Natural killer cell (primary cell): ENCODE data around the gene CCDC179. TPM values are rescaled to one million over a fixed set of nuclear protein-coding genes. Genes with fewer than 3 reads are reported as not detected.

Experiments
- ATAC-seq, 3 donors: fragments of 150-1000 bp in 2 of 3; fragments of 200-7000 bp in 1 of 3; cut with Tn5 transposase; 1 replicate in 1 of 3; 2 replicates in 2 of 3; pipeline ENCODE4 v1.10.0; 2021; ENCODE audit warnings: mild to moderate bottlenecking in 2 of 3, moderate library complexity in 2 of 3
- DNase-seq, 2 donors: peaks; one replicate each; pipeline versions ENCODE4 v3.0.0 to v3.0.0-alpha.2; 2013 to 2021; ENCODE audit warnings: mixed read lengths in 1 of 2
- H3K27ac ChIP-seq: one replicate; pipeline ENCODE4 v1.5.1; 2013; ENCODE audit warnings: mild to moderate bottlenecking, low read length
- H3K27me3 ChIP-seq: one replicate; pipeline ENCODE4 v1.6.1; 2013; ENCODE audit warnings: low read length; ENCODE audit not compliant: control insufficient read depth, insufficient read depth
- H3K36me3 ChIP-seq: one replicate; pipeline ENCODE4 v1.6.1; 2013; ENCODE audit warnings: low read length; ENCODE audit not compliant: control insufficient read depth, insufficient read depth
- H3K4me1 ChIP-seq: one replicate; pipeline ENCODE4 v1.6.1; 2013; ENCODE audit warnings: low read length; ENCODE audit not compliant: control insufficient read depth, insufficient read depth
- H3K4me3 ChIP-seq: one replicate; pipeline ENCODE4 v1.5.1; 2013; ENCODE audit warnings: low read length
- H3K9me3 ChIP-seq: one replicate; pipeline ENCODE4 v1.6.1; 2013; ENCODE audit warnings: low read length; ENCODE audit not compliant: control insufficient read depth, insufficient read depth
- H3K27ac Mint-ChIP-seq, 2 donors: one replicate each; pipeline ENCODE4 v1.8.0; 2022; ENCODE audit warnings: mild to moderate bottlenecking in 2 of 2, mixed read lengths in 2 of 2, moderate library complexity in 1 of 2
- H3K27me3 Mint-ChIP-seq, 2 donors: one replicate each; pipeline ENCODE4 v1.8.0; 2022; ENCODE audit warnings: low read depth in 2 of 2, mixed read lengths in 2 of 2
- H3K36me3 Mint-ChIP-seq: one replicate; pipeline ENCODE4 v1.8.0; 2022; ENCODE audit warnings: mixed read lengths
- H3K4me1 Mint-ChIP-seq, 2 donors: one replicate each; pipeline ENCODE4 v1.8.0; 2022; ENCODE audit warnings: mixed read lengths in 2 of 2
- H3K4me3 Mint-ChIP-seq: one replicate; pipeline ENCODE4 v1.8.0; 2022; ENCODE audit warnings: mild to moderate bottlenecking, moderate library complexity, mixed read lengths
- H3K9me3 Mint-ChIP-seq, 2 donors: one replicate each; pipeline ENCODE4 v1.8.0; 2022; ENCODE audit warnings: mixed read lengths in 2 of 2
- WGBS: methylation state at CpG from one replicate; pipeline ENCODE4 v1.1.7; 2013; ENCODE audit warnings: missing lambda C conversion rate; ENCODE audit not compliant: insufficient coverage; 5-methylcytosine and 5-hydroxymethylcytosine counted together
- intact Hi-C: fragments of 100-400 bp; cut with micrococcal nuclease; formaldehyde crosslinking; loops from one replicate; pipeline ENCODE4 v1.14.2; 2022
- total RNA-seq, 4 donors: library from RNA; stranded (reverse); fragments of 120-200 nt in 1 of 4; gene quantifications; one replicate each; pipeline versions ENCODE4 v1.2.3 to v1.2.4, GENCODE V29; 2013 to 2022
- TF ChIP-seq, protein P1 (sequence below): fragments of 200-600 bp; IDR thresholded peaks from one replicate; pipeline ENCODE4 v1.8.0; 2022; ENCODE audit warnings: antibody characterized with exemption

The CCDC179 gene
- total RNA-seq, 3 donors from 2014 or later (not counting 1 experiment from before 2014, with no cell fraction given): not detected

DNA sequence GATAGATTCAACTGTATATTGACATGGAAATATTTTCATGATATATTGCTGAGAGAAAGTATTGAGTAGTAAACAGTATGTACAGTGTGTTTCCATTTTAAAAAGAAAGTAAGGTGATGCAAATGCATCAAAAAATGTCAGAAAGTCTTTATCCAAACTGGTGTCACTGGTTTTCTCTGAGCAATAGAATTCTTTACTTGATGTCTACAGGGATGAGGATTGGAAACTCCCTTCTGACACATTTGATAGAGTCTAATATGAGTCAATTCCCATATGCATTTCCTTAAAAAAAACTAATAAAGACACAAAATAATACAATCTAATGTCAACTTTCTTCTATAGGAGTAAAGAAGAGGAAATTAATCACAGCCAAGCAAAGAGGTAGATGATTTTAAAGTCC lies 18.3 kb upstream of the CCDC179 start:
- intact Hi-C loops: no loop called here
- H3K9me3 Mint-ChIP-seq: no peaks in the 10 kb centered on the region
- H3K4me1 Mint-ChIP-seq: no peaks in the 10 kb centered on the region
- no peaks in the 10 kb centered on the region for H3K27me3 Mint-ChIP-seq
- no peak for ATAC-seq
- Histone ChIP-seq H3K27me3 (no peaks in the 10 kb centered on the region), H3K36me3 (no peaks in the 10 kb centered on the region), H3K9me3 (no peaks in the 10 kb centered on the region), H3K4me1 (no peaks in the 10 kb centered on the region), H3K27ac (no peak overlapping the region), H3K4me3 (no peak overlapping the region)
- no peak overlapping the region for H3K27ac Mint-ChIP-seq
- no peaks in the 10 kb centered on the region for H3K36me3 Mint-ChIP-seq
- DNase-seq: no peak
- TF ChIP-seq, protein P1, sequence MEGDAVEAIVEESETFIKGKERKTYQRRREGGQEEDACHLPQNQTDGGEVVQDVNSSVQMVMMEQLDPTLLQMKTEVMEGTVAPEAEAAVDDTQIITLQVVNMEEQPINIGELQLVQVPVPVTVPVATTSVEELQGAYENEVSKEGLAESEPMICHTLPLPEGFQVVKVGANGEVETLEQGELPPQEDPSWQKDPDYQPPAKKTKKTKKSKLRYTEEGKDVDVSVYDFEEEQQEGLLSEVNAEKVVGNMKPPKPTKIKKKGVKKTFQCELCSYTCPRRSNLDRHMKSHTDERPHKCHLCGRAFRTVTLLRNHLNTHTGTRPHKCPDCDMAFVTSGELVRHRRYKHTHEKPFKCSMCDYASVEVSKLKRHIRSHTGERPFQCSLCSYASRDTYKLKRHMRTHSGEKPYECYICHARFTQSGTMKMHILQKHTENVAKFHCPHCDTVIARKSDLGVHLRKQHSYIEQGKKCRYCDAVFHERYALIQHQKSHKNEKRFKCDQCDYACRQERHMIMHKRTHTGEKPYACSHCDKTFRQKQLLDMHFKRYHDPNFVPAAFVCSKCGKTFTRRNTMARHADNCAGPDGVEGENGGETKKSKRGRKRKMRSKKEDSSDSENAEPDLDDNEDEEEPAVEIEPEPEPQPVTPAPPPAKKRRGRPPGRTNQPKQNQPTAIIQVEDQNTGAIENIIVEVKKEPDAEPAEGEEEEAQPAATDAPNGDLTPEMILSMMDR: no peak
- H3K4me3 Mint-ChIP-seq: no peak overlapping the region

DNA sequence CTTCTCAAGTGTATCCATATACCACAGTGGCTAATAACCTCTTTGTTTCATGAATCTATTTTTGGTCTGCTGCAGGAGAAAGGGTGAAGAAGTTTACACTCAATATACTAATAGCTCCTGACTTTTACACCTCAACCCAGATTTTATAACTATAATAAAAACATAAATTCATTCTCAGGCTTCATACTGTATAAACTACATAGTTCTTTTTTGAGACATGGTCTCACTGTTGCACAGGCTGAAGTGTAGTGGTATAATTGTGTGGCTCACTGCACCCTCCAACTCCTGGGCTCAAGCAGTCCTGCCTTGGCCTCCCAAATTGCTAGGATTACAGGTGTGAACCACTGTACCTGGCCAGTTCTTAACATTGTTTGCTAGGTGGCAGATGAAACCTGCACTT lies 17.8 kb upstream of the CCDC179 start:
- H3K27me3 Mint-ChIP-seq: no peaks in the 10 kb centered on the region
- no peak overlapping the region for H3K27ac Mint-ChIP-seq
- H3K4me1 ChIP-seq: no peaks in the 10 kb centered on the region
- no peaks in the 10 kb centered on the region for H3K36me3 Mint-ChIP-seq
- H3K9me3 ChIP-seq: no peaks in the 10 kb centered on the region
- TF ChIP-seq, protein P1: no peak
- H3K4me3 ChIP-seq: no peak overlapping the region
- DNase-seq (no peak), ATAC-seq (no peak)
- no peaks in the 10 kb centered on the region for H3K9me3 Mint-ChIP-seq
- H3K36me3 ChIP-seq: no peaks in the 10 kb centered on the region
- H3K4me3 Mint-ChIP-seq: no peak overlapping the region
- H3K27ac ChIP-seq: no peak overlapping the region
- intact Hi-C loops: no loop called here
- H3K27me3 ChIP-seq: no peaks in the 10 kb centered on the region
- H3K4me1 Mint-ChIP-seq: no peaks in the 10 kb centered on the region

DNA sequence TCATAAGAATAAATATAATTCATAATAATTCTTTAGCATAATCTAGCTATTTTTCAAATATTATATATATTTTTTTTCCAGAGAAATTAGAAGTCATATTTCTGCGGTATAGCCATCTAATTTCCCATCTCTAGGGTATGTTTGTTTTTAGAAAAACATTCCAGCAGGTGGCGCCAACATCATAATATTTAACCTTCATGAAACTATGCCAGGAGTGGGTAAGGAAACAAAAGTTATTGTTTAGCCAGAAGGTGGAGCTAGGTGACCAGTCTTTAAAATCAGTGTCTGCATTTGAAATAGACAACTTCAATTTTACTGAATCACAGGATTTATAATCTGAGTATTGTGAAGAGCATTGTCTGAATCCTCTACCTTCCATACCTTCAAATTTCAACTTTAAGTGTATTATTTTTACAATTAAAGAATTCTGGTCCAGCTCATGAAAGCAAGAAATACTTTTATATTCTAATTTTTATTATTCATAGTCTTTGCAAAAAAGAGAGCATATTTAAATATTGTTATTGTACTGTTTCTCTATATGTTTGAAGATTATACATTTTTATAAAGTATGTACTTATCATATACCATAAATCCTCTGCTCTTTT lies 15.7 kb upstream of the CCDC179 start:
- ATAC-seq: peak; percentile 82 to 100 (median 96)
- TF ChIP-seq, protein P1: peak; percentile 88
- WGBS: no CpG with 5 or more reads among the region's 2 CpGs
- Histone ChIP-seq H3K4me3 (no peak overlapping the region), H3K36me3 (no peaks in the 10 kb centered on the region), H3K27me3 (no peaks in the 10 kb centered on the region), H3K9me3 (no peaks in the 10 kb centered on the region), H3K27ac (no peak overlapping the region), H3K4me1 (no peaks in the 10 kb centered on the region)
- peak; percentile 26 to 81 for DNase-seq
- no peaks in the 10 kb centered on the region for H3K4me1 Mint-ChIP-seq
- H3K9me3 Mint-ChIP-seq: no peaks in the 10 kb centered on the region
- H3K27ac Mint-ChIP-seq: no peak overlapping the region
- no peak overlapping the region for H3K4me3 Mint-ChIP-seq
- no peaks in the 10 kb centered on the region for H3K27me3 Mint-ChIP-seq
- intact Hi-C loops: loop anchor here (2.0 kb wide), 1 partner anchor 1511 kb away; no protein-coding TSS in a partner anchor
- no peaks in the 10 kb centered on the region for H3K36me3 Mint-ChIP-seq

DNA sequence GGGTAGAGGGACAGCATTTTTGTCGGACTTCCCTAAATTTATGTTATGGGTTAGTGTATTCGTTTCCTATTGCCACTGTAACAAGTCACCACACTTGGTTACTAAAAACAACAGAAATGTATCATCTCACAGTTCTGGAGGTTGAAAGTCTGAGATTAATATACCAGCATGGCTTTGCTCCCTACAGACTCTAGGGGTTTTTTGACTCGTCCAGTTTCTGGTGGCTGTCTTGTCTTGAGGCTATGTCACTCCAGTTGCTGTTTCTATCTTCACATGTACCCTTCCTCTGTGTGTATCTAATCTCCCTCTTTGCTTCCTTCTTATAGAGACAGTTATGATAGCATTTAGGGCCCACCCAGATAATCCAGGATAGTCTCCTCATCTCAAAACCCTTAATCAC lies 9.1 kb upstream of the CCDC179 start:
- Histone ChIP-seq H3K9me3 (no peaks in the 10 kb centered on the region), H3K4me1 (no peaks in the 10 kb centered on the region), H3K27me3 (no peaks in the 10 kb centered on the region), H3K36me3 (no peaks in the 10 kb centered on the region), H3K27ac (no peak overlapping the region), H3K4me3 (no peak overlapping the region)
- Mint-ChIP-seq H3K27ac (no peak overlapping the region), H3K4me1 (no peaks in the 10 kb centered on the region), H3K27me3 (no peaks in the 10 kb centered on the region), H3K9me3 (no peaks in the 10 kb centered on the region), H3K4me3 (no peak overlapping the region), H3K36me3 (no peaks in the 10 kb centered on the region)
- ATAC-seq (no peak), DNase-seq (no peak)
- WGBS: 77% methylated on average over 2 of the region's 3 CpGs
- intact Hi-C loops: no loop called here
- TF ChIP-seq, protein P1: no peak
